ENCODE measurements around the gene TARBP1.

DNA sequence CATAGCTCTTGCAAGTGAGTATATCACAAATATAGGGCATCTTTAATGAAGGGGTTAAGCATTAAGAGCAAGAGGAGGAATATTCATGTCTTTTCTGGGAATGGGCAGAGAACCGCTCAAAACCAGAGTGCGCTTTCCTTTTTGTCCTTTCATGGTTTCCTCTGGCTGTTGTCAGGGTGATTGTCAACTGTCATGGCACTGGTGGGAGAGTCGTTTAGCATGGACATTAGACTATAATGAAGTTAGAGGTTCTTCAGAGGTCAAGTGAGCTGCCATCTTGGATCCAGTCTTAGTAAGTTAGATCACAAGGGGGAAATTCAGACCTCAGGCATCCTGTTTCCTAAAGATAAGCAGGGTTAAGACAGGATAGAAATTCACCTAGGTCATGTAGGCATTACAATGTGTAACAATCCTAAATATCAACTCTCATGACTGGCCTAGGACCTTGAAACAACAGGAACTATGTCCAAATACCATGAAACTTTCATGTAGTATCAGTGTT, 117.8 kb downstream of the TARBP1 start:
- TF ChIP-seq, protein P1, sequence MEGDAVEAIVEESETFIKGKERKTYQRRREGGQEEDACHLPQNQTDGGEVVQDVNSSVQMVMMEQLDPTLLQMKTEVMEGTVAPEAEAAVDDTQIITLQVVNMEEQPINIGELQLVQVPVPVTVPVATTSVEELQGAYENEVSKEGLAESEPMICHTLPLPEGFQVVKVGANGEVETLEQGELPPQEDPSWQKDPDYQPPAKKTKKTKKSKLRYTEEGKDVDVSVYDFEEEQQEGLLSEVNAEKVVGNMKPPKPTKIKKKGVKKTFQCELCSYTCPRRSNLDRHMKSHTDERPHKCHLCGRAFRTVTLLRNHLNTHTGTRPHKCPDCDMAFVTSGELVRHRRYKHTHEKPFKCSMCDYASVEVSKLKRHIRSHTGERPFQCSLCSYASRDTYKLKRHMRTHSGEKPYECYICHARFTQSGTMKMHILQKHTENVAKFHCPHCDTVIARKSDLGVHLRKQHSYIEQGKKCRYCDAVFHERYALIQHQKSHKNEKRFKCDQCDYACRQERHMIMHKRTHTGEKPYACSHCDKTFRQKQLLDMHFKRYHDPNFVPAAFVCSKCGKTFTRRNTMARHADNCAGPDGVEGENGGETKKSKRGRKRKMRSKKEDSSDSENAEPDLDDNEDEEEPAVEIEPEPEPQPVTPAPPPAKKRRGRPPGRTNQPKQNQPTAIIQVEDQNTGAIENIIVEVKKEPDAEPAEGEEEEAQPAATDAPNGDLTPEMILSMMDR (IDR thresholded peaks at IDR 0.05) = no peak
- TF ChIP-seq POLR2A (IDR thresholded peaks at IDR 0.05) = no peak

Data from esophagus squamous epithelium (tissue), 4 donors.